IgD-negative memory B cell (primary cell): Measurements from ENCODE around the gene CRY1. TPM values are rescaled to one million over a fixed set of nuclear protein-coding genes. Genes with fewer than 3 reads are reported as not detected.

Experiments
- H3K27ac Mint-ChIP-seq, 3 donors: one replicate each; pipeline ENCODE4 v1.8.0; 2020 to 2022; ENCODE audit warnings: mild to moderate bottlenecking in 3 of 3, mixed read lengths in 3 of 3, moderate library complexity in 1 of 3
- H3K27me3 Mint-ChIP-seq: one replicate; pipeline ENCODE4 v1.8.0; 2021; ENCODE audit warnings: mixed read lengths
- H3K36me3 Mint-ChIP-seq: one replicate; pipeline ENCODE4 v1.8.0; 2020; ENCODE audit warnings: mild to moderate bottlenecking, mixed read lengths
- H3K4me1 Mint-ChIP-seq, 3 donors: one replicate each; pipeline ENCODE4 v1.8.0; 2020 to 2022; ENCODE audit warnings: mixed read lengths in 3 of 3, mild to moderate bottlenecking in 1 of 3
- H3K4me3 Mint-ChIP-seq, 4 donors: one replicate each; pipeline ENCODE4 v1.8.0; 2020 to 2022; ENCODE audit warnings: mild to moderate bottlenecking in 4 of 4, mixed read lengths in 4 of 4, moderate library complexity in 3 of 4
- H3K9me3 Mint-ChIP-seq, 3 donors: one replicate each; pipeline ENCODE4 v1.8.0; 2020 to 2021; ENCODE audit warnings: mixed read lengths in 3 of 3, mild to moderate bottlenecking in 1 of 3
- polyA plus RNA-seq: library from polyadenylated mRNA; unstranded; fragments of 300-500 nt; fragmentation: Illumina TruSeq; gene quantifications from one replicate; pipeline ENCODE4 v1.2.3, GENCODE V29; 2021

Gene CRY1
- 3.4 TPM for polyA plus RNA-seq

GRCh38 chr12:107093417-107094182 is at the start of gene CRY1:
CRY1 (minus strand) TSS chr12:107093549; CDS start chr12:107092961, 588 bp downstream.
- Mint-ChIP-seq H3K9me3 (peaks cover 0 to 6% (median 0%) of the 10 kb centered on the region in 3 donors), H3K27ac (no peak within 1 kb of the TSS), H3K36me3 (no peaks in the 10 kb centered on the region), H3K4me1 (peaks cover 1 to 7% (median 2%) of the 10 kb centered on the region in 3 donors), H3K27me3 (no peaks in the 10 kb centered on the region), H3K4me3 (no peak within 1 kb of the TSS)

GRCh38 chr12:107139787-107140186 is 46.4 kb upstream of the CRY1 start:
- no peaks in the 10 kb centered on the region for H3K36me3 Mint-ChIP-seq
- H3K4me1 Mint-ChIP-seq: no peaks in the 10 kb centered on the region
- H3K27ac Mint-ChIP-seq: peak overlapping the region in 1 of 3 donors; percentile 79
- H3K27me3 Mint-ChIP-seq: peaks cover 2% of the 10 kb centered on the region
- H3K4me3 Mint-ChIP-seq: no peak overlapping the region
- peaks cover 0 to 2% (median 0%) of the 10 kb centered on the region in 3 donors for H3K9me3 Mint-ChIP-seq

- peaks cover 0 to 2% (median 0%) of the 10 kb centered on the region in 3 donors for H3K9me3 Mint-ChIP-seq
- no peaks in the 10 kb centered on the region for H3K27me3 Mint-ChIP-seq
- H3K27ac Mint-ChIP-seq: peak overlapping the region in 1 of 3 donors; percentile 79
- H3K4me3 Mint-ChIP-seq: no peak overlapping the region
- H3K36me3 Mint-ChIP-seq: no peaks in the 10 kb centered on the region
- H3K4me1 Mint-ChIP-seq: no peaks in the 10 kb centered on the region
These were observed 45.6 kb upstream of the CRY1 start for GRCh38 chr12:107138990-107139389.

GRCh38 chr12:107135177-107135576 is 41.8 kb upstream of the CRY1 start:
- Mint-ChIP-seq H3K9me3 (peaks cover 0 to 2% (median 0%) of the 10 kb centered on the region in 3 donors), H3K27me3 (no peaks in the 10 kb centered on the region), H3K36me3 (no peaks in the 10 kb centered on the region), H3K4me3 (no peak overlapping the region), H3K4me1 (no peaks in the 10 kb centered on the region), H3K27ac (no peak overlapping the region)

GRCh38 chr12:107134558-107134957 is 41.2 kb upstream of the CRY1 start:
- H3K4me3 Mint-ChIP-seq: peak overlapping the region in 1 of 4 donors; percentile 56
- H3K36me3 Mint-ChIP-seq: no peaks in the 10 kb centered on the region
- H3K27ac Mint-ChIP-seq: no peak overlapping the region
- no peaks in the 10 kb centered on the region for H3K4me1 Mint-ChIP-seq
- H3K9me3 Mint-ChIP-seq: peaks cover 0 to 2% (median 0%) of the 10 kb centered on the region in 3 donors
- H3K27me3 Mint-ChIP-seq: peaks cover 4% of the 10 kb centered on the region

- no peaks in the 10 kb centered on the region for H3K36me3 Mint-ChIP-seq
- H3K9me3 Mint-ChIP-seq: peaks cover 0 to 2% (median 0%) of the 10 kb centered on the region in 3 donors
- H3K4me1 Mint-ChIP-seq: no peaks in the 10 kb centered on the region
- H3K27me3 Mint-ChIP-seq: peaks cover 4% of the 10 kb centered on the region
- no peak overlapping the region for H3K4me3 Mint-ChIP-seq
- no peak overlapping the region for H3K27ac Mint-ChIP-seq
These were observed 40.1 kb upstream of the CRY1 start for GRCh38 chr12:107133462-107133861.

GRCh38 chr12:107131832-107132616 is 38.7 kb upstream of the CRY1 start:
- H3K9me3 Mint-ChIP-seq: peaks cover 0 to 2% (median 0%) of the 10 kb centered on the region in 3 donors
- peak overlapping the region in 1 of 3 donors; percentile 35 for H3K27ac Mint-ChIP-seq
- peaks cover 4% of the 10 kb centered on the region for H3K27me3 Mint-ChIP-seq
- no peak overlapping the region for H3K4me3 Mint-ChIP-seq
- H3K4me1 Mint-ChIP-seq: no peaks in the 10 kb centered on the region
- no peaks in the 10 kb centered on the region for H3K36me3 Mint-ChIP-seq

GRCh38 chr12:107130830-107131611 is 37.7 kb upstream of the CRY1 start:
- Mint-ChIP-seq H3K36me3 (no peaks in the 10 kb centered on the region), H3K4me3 (no peak overlapping the region), H3K4me1 (no peaks in the 10 kb centered on the region), H3K27ac (no peak overlapping the region), H3K9me3 (no peaks in the 10 kb centered on the region), H3K27me3 (peaks cover 4% of the 10 kb centered on the region)

GRCh38 chr12:107129315-107129930 is 36.1 kb upstream of the CRY1 start:
- Mint-ChIP-seq H3K27me3 (peaks cover 4% of the 10 kb centered on the region), H3K9me3 (no peaks in the 10 kb centered on the region), H3K4me3 (no peak overlapping the region), H3K4me1 (no peaks in the 10 kb centered on the region), H3K27ac (no peak overlapping the region), H3K36me3 (no peaks in the 10 kb centered on the region)

GRCh38 chr12:107127482-107128430 is 34.4 kb upstream of the CRY1 start:
- Mint-ChIP-seq H3K9me3 (no peaks in the 10 kb centered on the region), H3K27me3 (peaks cover 6% of the 10 kb centered on the region), H3K4me1 (no peaks in the 10 kb centered on the region), H3K4me3 (no peak overlapping the region), H3K36me3 (no peaks in the 10 kb centered on the region), H3K27ac (no peak overlapping the region)

GRCh38 chr12:107126796-107127481 is 33.6 kb upstream of the CRY1 start:
- H3K27ac Mint-ChIP-seq: no peak overlapping the region

GRCh38 chr12:107125833-107126232 is 32.5 kb upstream of the CRY1 start:
- Mint-ChIP-seq H3K4me1 (no peaks in the 10 kb centered on the region), H3K36me3 (peaks cover 3% of the 10 kb centered on the region), H3K4me3 (no peak overlapping the region), H3K27me3 (peaks cover 15% of the 10 kb centered on the region), H3K27ac (no peak overlapping the region), H3K9me3 (no peaks in the 10 kb centered on the region)

More at GRCh38 chr12:107126796-107127481, 33.6 kb upstream of the CRY1 start:
- peaks cover 3% of the 10 kb centered on the region for H3K36me3 Mint-ChIP-seq
- H3K4me1 Mint-ChIP-seq: no peaks in the 10 kb centered on the region
- peaks cover 13% of the 10 kb centered on the region for H3K27me3 Mint-ChIP-seq
- no peaks in the 10 kb centered on the region for H3K9me3 Mint-ChIP-seq
- H3K4me3 Mint-ChIP-seq: no peak overlapping the region

- no peak overlapping the region for H3K4me3 Mint-ChIP-seq
- H3K9me3 Mint-ChIP-seq: no peaks in the 10 kb centered on the region
- H3K27ac Mint-ChIP-seq: no peak overlapping the region
- peaks cover 3% of the 10 kb centered on the region for H3K36me3 Mint-ChIP-seq
- peaks cover 13% of the 10 kb centered on the region for H3K27me3 Mint-ChIP-seq
- no peaks in the 10 kb centered on the region for H3K4me1 Mint-ChIP-seq
These were observed 29.2 kb upstream of the CRY1 start for GRCh38 chr12:107122452-107122958.
